Hepatocyte (in vitro differentiated cells): ENCODE measurements around the gene AKT1. TPM values are rescaled to one million over a fixed set of nuclear protein-coding genes. Genes with fewer than 3 reads are reported as not detected.

ENCODE experiments used
- DNase-seq: peaks from one replicate; pipeline ENCODE4 v3.0.0-alpha.2; 2016; ENCODE audit warnings: low spot score
- H2AFZ ChIP-seq: fragments of 200-600 bp; sonication (generic); 2 replicates; pipeline ENCODE4 v1.6.0; 2016; ENCODE audit warnings: antibody characterized with exemption, mild to moderate bottlenecking
- H3K27ac ChIP-seq: fragments of 200-600 bp; sonication (generic); 2 replicates; pipeline ENCODE4 v1.5.1; 2016; ENCODE audit warnings: mild to moderate bottlenecking
- H3K27me3 ChIP-seq: fragments of 200-600 bp; sonication (generic); 2 replicates; pipeline ENCODE4 v1.6.1; 2016
- H3K36me3 ChIP-seq: fragments of 200-600 bp; sonication (generic); replicated peaks from 2 replicates; pipeline ENCODE4 v1.5.1; 2016; ENCODE audit warnings: low read depth; ENCODE audit not compliant: insufficient read depth
- H3K4me1 ChIP-seq: fragments of 200-600 bp; sonication (generic); 2 replicates; pipeline ENCODE4 v1.5.1; 2016; ENCODE audit warnings: mild to moderate bottlenecking, moderate library complexity; ENCODE audit not compliant: insufficient read depth
- H3K4me2 ChIP-seq: fragments of 200-600 bp; sonication (generic); 2 replicates; pipeline ENCODE4 v1.6.0; 2016
- H3K4me3 ChIP-seq: fragments of 200-600 bp; sonication (generic); 2 replicates; pipeline ENCODE4 v1.5.1; 2016; ENCODE audit warnings: mild to moderate bottlenecking
- H3K79me2 ChIP-seq: fragments of 200-600 bp; sonication (generic); 2 replicates; pipeline ENCODE4 v1.6.0; 2017; ENCODE audit warnings: mild to moderate bottlenecking
- H3K9me2 ChIP-seq: fragments of 200-600 bp; sonication (generic); replicated peaks from 2 replicates; pipeline ENCODE4 v1.6.0; 2017; ENCODE audit warnings: mild to moderate bottlenecking; ENCODE audit not compliant: insufficient read depth
- H3K9me3 ChIP-seq: fragments of 200-600 bp; sonication (generic); 2 replicates; pipeline ENCODE4 v1.5.1; 2016; ENCODE audit warnings: low read depth, mild to moderate bottlenecking
- H4K20me1 ChIP-seq: fragments of 200-600 bp; sonication (generic); 2 replicates; pipeline ENCODE4 v1.6.0; 2016; ENCODE audit warnings: mild to moderate bottlenecking; ENCODE audit not compliant: insufficient read depth, poor library complexity, severe bottlenecking
- CTCF ChIP-seq: fragments of 200-600 bp; sonication (generic); IDR thresholded peaks from 2 replicates; pipeline ENCODE4 v1.5.1; 2016; ENCODE audit warnings: antibody characterized with exemption, mild to moderate bottlenecking; ENCODE audit not compliant: poor library complexity
- EZH2 ChIP-seq: fragments of 200-600 bp; sonication (generic); IDR thresholded peaks from 2 replicates; pipeline ENCODE4 v1.6.1; 2016; ENCODE audit warnings: antibody characterized with exemption, mild to moderate bottlenecking, borderline replicate concordance
- EZH2phosphoT487 ChIP-seq: fragments of 200-600 bp; sonication (generic); IDR thresholded peaks from one replicate; pipeline ENCODE4 v1.6.1; 2018; ENCODE audit warnings: antibody characterized with exemption, mild to moderate bottlenecking, low read depth, moderate library complexity; ENCODE audit not compliant: unreplicated experiment, severe bottlenecking
- WGBS: methylation state at CpG from one replicate; pipeline ENCODE4 v1.1.6; 2016; ENCODE audit warnings: low lambda C conversion rate; ENCODE audit errors: missing lambda C conversion rate; 5-methylcytosine and 5-hydroxymethylcytosine counted together
- polyA plus RNA-seq: library from polyadenylated mRNA; unstranded; fragments of >200 nt; fragmentation: Nextera tagmentation; extraction: Ambion mirVana; gene quantifications from 2 replicates; pipeline ENCODE4 v1.2.1, GENCODE V29; 2016
- total RNA-seq: library from RNA; depleted of rRNA; stranded (reverse); fragments of >200 nt; gene quantifications from 2 replicates; pipeline ENCODE4 v1.2.3, GENCODE V29; 2014

The AKT1 gene
- total and polyA plus RNA-seq, 2 experiments from 2014 or later: 124 to 159 TPM

GRCh38 chr14:104746071-104746545 is 49.4 kb downstream of the AKT1 start:
- H3K27me3 ChIP-seq: no peaks in the 10 kb centered on the region
- TF ChIP-seq EZH2: no peak
- TF ChIP-seq EZH2phosphoT487: no peak
- no peak for TF ChIP-seq CTCF
- H2AFZ ChIP-seq: no peak overlapping the region
- peaks cover 28% of the 10 kb centered on the region for H3K4me1 ChIP-seq
- H3K9me2 ChIP-seq: no peaks in the 10 kb centered on the region
- WGBS: 89% methylated on average over 13 of the region's 13 CpGs
- no peaks in the 10 kb centered on the region for H4K20me1 ChIP-seq
- H3K79me2 ChIP-seq: no peaks in the 10 kb centered on the region
- H3K36me3 ChIP-seq: no peaks in the 10 kb centered on the region
- H3K4me2 ChIP-seq: no peak overlapping the region
- no peaks in the 10 kb centered on the region for H3K9me3 ChIP-seq
- H3K27ac ChIP-seq: peak overlapping the region; percentile 77
- no peak for DNase-seq
- no peak overlapping the region for H3K4me3 ChIP-seq

- Histone ChIP-seq H3K4me2 (no peak overlapping the region), H3K36me3 (no peaks in the 10 kb centered on the region), H3K27ac (no peak overlapping the region), H3K9me2 (no peaks in the 10 kb centered on the region), H3K4me3 (no peak overlapping the region), H3K4me1 (peaks cover 28% of the 10 kb centered on the region), H4K20me1 (no peaks in the 10 kb centered on the region), H3K9me3 (no peaks in the 10 kb centered on the region), H2AFZ (no peak overlapping the region), H3K27me3 (no peaks in the 10 kb centered on the region), H3K79me2 (no peaks in the 10 kb centered on the region)
- DNase-seq: no peak
- TF ChIP-seq EZH2phosphoT487 (no peak), CTCF (no peak), EZH2 (no peak)
- 97% methylated on average over 9 of the region's 9 CpGs for WGBS
Measured at GRCh38 chr14:104745431-104745830, 50.1 kb downstream of the AKT1 start.

GRCh38 chr14:104744484-104744883 is 51.1 kb downstream of the AKT1 start:
- no peak overlapping the region for H3K27ac ChIP-seq
- H3K9me3 ChIP-seq: no peaks in the 10 kb centered on the region
- 92% methylated on average over 10 of the region's 10 CpGs for WGBS
- no peaks in the 10 kb centered on the region for H3K79me2 ChIP-seq
- peaks cover 24% of the 10 kb centered on the region for H3K4me1 ChIP-seq
- no peak for DNase-seq
- H2AFZ ChIP-seq: no peak overlapping the region
- no peaks in the 10 kb centered on the region for H3K36me3 ChIP-seq
- no peak overlapping the region for H3K4me2 ChIP-seq
- H4K20me1 ChIP-seq: no peaks in the 10 kb centered on the region
- H3K27me3 ChIP-seq: no peaks in the 10 kb centered on the region
- TF ChIP-seq EZH2 (no peak), EZH2phosphoT487 (no peak), CTCF (no peak)
- no peaks in the 10 kb centered on the region for H3K9me2 ChIP-seq
- H3K4me3 ChIP-seq: no peak overlapping the region
